T-helper 1 cell treated with Interleukin-12 subunit alpha and Interleukin-12 subunit beta and Interleukin-4 antibody, amounts not matched to agents 30 μg/mL and 1 μg/mL, for 36 hours (primary cell): ENCODE data around the gene RBL2.
A peak's percentile ranks its signal among the peaks of the same experiment; 100 is the strongest.

ENCODE experiments used
- H3K27ac Mint-ChIP-seq: one replicate; pipeline ENCODE4 v1.8.0; 2021; ENCODE audit warnings: mild to moderate bottlenecking, mixed read lengths
- H3K27me3 Mint-ChIP-seq: one replicate; pipeline ENCODE4 v1.8.0; 2021; ENCODE audit warnings: low read depth, mixed read lengths
- H3K36me3 Mint-ChIP-seq: one replicate; pipeline ENCODE4 v1.8.0; 2021; ENCODE audit warnings: low read depth, mixed read lengths
- H3K4me1 Mint-ChIP-seq: one replicate; pipeline ENCODE4 v1.8.0; 2021; ENCODE audit warnings: low read depth, mixed read lengths
- H3K4me3 Mint-ChIP-seq: one replicate; pipeline ENCODE4 v1.8.0; 2021; ENCODE audit warnings: mild to moderate bottlenecking, moderate library complexity, mixed read lengths
- H3K9me3 Mint-ChIP-seq: one replicate; pipeline ENCODE4 v1.8.0; 2021; ENCODE audit warnings: mixed read lengths

The RBL2 gene

DNA sequence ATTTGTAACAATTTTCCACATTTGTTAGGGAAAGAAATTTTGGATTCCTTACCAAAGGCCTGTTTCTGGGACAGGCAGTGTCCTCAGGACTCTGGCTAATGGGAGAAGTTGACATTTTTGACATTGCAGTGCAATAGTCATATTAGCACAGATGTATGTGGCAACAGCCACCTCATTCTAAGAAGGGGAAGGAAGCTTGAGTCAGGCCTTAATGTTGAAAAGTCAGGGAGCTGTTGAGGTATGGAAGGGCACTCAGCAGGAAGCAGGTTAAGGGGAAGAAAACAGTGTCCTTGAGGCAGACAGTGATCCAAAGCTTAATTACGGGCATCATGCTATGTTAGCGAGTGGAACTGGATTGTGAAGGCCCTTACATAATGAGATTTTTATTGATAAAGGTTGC, 47.9 kb downstream of the RBL2 start:
- H3K27ac Mint-ChIP-seq: peak overlapping the region; percentile 49
- no peaks in the 10 kb centered on the region for H3K27me3 Mint-ChIP-seq
- peaks cover 91% of the 10 kb centered on the region for H3K36me3 Mint-ChIP-seq
- peaks cover 46% of the 10 kb centered on the region for H3K9me3 Mint-ChIP-seq
- H3K4me1 Mint-ChIP-seq: peaks cover 22% of the 10 kb centered on the region
- no peak overlapping the region for H3K4me3 Mint-ChIP-seq

DNA sequence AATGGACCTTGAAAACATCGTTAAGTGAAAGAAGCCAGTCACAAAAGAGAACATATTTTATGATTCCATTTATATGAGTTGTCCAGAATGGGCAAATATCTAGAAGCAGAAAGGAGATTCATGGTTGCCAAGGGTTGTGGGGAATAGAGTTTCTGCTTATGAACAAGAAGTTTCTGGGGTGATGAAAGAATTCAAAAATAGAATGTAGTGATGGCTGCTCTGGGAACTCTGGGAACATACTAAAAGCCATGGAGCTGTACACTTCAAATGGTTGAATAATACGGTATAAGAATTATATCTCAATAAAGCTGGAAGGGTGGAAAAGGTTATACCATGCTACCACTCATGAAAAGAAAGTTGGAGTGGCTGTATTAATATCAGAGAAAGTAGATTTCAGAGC, 50.3 kb downstream of the RBL2 start:
- Mint-ChIP-seq H3K27me3 (no peaks in the 10 kb centered on the region), H3K4me1 (peaks cover 19% of the 10 kb centered on the region), H3K9me3 (peaks cover 39% of the 10 kb centered on the region), H3K4me3 (no peak overlapping the region), H3K27ac (no peak overlapping the region), H3K36me3 (peaks cover 87% of the 10 kb centered on the region)

DNA sequence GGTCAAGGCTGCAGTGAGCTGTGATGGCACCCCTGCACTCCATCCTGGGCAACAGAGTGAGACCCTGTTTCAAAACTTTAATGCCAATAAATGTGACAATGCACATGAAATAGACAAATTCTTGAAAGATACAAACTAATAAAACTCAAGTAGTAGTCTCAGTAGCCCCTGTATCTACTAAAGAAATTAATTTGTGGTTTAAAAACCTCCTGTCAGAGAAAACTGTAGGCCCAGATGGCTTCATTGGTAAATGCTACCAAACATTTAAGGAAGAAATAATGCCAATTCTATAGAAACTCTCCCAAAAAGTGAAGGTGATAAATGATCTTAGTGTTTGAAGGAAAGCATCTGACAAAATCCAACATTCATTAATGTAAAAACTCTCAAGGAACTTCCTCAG, 52.0 kb downstream of the RBL2 start:
- no peaks in the 10 kb centered on the region for H3K27me3 Mint-ChIP-seq
- H3K4me1 Mint-ChIP-seq: peaks cover 17% of the 10 kb centered on the region
- no peak overlapping the region for H3K27ac Mint-ChIP-seq
- H3K9me3 Mint-ChIP-seq: peaks cover 39% of the 10 kb centered on the region
- H3K36me3 Mint-ChIP-seq: peaks cover 87% of the 10 kb centered on the region
- no peak overlapping the region for H3K4me3 Mint-ChIP-seq

- H3K4me3 Mint-ChIP-seq: no peak overlapping the region
Measured at GRCh38 chr16:53489755-53490154, 55.5 kb downstream of the RBL2 start.

DNA sequence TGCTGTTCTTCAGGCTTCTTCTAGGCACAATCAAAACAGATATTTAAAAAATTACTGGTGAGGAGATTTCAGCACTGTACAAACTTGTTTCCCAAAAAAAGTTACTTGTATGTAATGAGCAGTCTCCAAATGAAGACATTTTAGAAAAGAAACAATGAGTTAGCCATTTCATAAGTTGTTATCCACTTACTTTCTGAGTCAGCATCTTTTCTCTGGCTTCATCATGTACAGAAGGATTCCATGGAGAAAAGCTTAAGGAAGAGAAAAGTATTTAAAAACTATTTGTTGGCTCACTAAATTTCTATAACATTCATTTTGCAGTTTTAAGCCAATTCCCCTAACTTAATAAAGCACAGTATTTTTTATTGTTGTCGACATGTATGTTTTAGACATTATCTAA, 58.2 kb downstream of the RBL2 start:
- Mint-ChIP-seq H3K4me1 (peaks cover 18% of the 10 kb centered on the region), H3K4me3 (no peak overlapping the region), H3K9me3 (no peaks in the 10 kb centered on the region), H3K36me3 (peaks cover 69% of the 10 kb centered on the region), H3K27me3 (no peaks in the 10 kb centered on the region), H3K27ac (no peak overlapping the region)

More at GRCh38 chr16:53489755-53490154, 55.5 kb downstream of the RBL2 start:
- Mint-ChIP-seq H3K36me3 (peaks cover 81% of the 10 kb centered on the region), H3K27ac (no peak overlapping the region), H3K9me3 (peaks cover 21% of the 10 kb centered on the region), H3K4me1 (peaks cover 9% of the 10 kb centered on the region), H3K27me3 (no peaks in the 10 kb centered on the region)

- Mint-ChIP-seq H3K4me1 (peaks cover 26% of the 10 kb centered on the region), H3K36me3 (peaks cover 69% of the 10 kb centered on the region), H3K27ac (no peak overlapping the region)
Measured at GRCh38 chr16:53494636-53495035, 60.4 kb downstream of the RBL2 start.

DNA sequence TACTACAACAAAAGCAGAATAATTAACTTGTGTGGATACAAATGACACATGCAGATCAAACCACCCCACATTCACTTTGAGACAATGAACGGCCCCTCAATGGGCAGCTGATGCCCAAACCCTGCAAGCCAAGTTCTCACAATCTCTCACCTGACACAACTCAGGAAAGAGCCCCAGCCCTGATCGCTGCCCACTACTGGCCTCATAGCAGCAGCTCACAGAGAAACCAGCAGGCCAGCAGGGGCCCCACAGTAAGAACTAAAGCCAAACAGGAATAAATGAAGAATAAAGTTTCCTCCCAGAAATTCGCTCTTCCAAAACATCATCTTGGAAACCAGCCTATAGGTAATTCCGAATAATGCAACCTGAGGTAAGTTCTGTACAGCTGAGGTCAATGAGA, 61.1 kb downstream of the RBL2 start:
- Mint-ChIP-seq H3K4me1 (peaks cover 28% of the 10 kb centered on the region), H3K9me3 (no peaks in the 10 kb centered on the region), H3K27me3 (no peaks in the 10 kb centered on the region), H3K4me3 (no peak overlapping the region), H3K27ac (no peak overlapping the region), H3K36me3 (peaks cover 67% of the 10 kb centered on the region)

More at GRCh38 chr16:53494636-53495035, 60.4 kb downstream of the RBL2 start:
- Mint-ChIP-seq H3K9me3 (no peaks in the 10 kb centered on the region), H3K4me3 (no peak overlapping the region), H3K27me3 (no peaks in the 10 kb centered on the region)

GRCh38 chr16:53498984-53499383, 64.7 kb downstream of the RBL2 start:
- Mint-ChIP-seq H3K9me3 (no peaks in the 10 kb centered on the region), H3K27me3 (no peaks in the 10 kb centered on the region), H3K36me3 (peaks cover 52% of the 10 kb centered on the region), H3K4me1 (peaks cover 39% of the 10 kb centered on the region), H3K4me3 (no peak overlapping the region), H3K27ac (no peak overlapping the region)

GRCh38 chr16:53501216-53501859, 67.1 kb downstream of the RBL2 start:
- Mint-ChIP-seq H3K9me3 (no peaks in the 10 kb centered on the region), H3K4me3 (peak overlapping the region; percentile 97), H3K27ac (no peak overlapping the region), H3K4me1 (peaks cover 43% of the 10 kb centered on the region), H3K36me3 (peaks cover 34% of the 10 kb centered on the region), H3K27me3 (no peaks in the 10 kb centered on the region)

DNA sequence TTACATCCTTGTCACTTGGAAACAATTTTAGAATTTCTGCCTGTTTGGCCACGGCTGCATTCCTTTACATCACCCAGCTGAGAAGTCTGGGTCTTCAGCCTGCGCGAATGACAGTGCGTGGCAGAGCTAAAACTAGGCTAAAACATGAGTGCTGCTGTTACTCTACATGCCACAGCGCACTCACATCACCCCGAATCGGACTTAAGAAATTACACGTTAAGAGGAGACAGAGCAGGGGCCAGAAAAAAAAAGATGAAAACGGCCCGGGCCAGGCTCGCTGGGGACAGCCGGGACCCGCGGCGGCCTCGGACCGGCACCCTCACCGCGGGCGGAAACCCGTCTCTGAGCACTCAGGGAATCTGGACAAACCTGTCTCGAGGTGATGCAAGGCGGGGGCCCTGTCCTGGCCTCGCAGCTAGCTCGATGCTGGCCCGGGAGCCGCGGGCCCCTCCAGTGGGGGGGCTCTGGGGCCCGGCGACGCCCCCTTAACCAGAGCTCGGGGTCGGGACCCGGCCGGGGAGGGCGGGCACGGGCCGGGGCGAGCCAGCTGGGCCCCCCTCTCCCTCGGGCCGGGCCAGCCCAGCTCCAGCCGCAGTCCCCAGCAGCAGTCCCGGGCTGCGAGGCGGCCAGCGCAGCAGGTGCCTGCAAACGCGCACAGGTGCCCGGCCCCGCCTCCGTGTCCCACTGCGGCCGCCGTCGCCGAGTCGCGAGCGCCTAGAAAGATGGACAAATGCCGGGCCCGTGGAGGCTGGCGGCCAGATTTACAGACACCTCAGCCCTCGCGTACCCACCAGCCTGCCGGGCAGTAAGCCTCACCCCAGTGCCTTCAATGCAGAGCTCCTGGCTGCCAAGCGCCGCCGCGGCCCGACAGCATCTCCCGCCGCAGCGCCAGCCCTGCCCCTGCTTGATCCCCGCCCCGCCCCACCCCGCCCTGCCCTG, 68.3 kb downstream of the RBL2 start, which contains the start of gene AKTIP:
Gene AKTIP (minus strand): TSS at position 879 of the 939 bp plus-strand sequence. CDS start 2,950 bp downstream, outside the sequence.
- Mint-ChIP-seq H3K9me3 (no peaks in the 10 kb centered on the region), H3K27ac (peak within 1 kb of the TSS; percentile 91), H3K27me3 (no peaks in the 10 kb centered on the region), H3K4me1 (peaks cover 46% of the 10 kb centered on the region), H3K4me3 (peak within 1 kb of the TSS; percentile 97), H3K36me3 (peaks cover 31% of the 10 kb centered on the region)

DNA sequence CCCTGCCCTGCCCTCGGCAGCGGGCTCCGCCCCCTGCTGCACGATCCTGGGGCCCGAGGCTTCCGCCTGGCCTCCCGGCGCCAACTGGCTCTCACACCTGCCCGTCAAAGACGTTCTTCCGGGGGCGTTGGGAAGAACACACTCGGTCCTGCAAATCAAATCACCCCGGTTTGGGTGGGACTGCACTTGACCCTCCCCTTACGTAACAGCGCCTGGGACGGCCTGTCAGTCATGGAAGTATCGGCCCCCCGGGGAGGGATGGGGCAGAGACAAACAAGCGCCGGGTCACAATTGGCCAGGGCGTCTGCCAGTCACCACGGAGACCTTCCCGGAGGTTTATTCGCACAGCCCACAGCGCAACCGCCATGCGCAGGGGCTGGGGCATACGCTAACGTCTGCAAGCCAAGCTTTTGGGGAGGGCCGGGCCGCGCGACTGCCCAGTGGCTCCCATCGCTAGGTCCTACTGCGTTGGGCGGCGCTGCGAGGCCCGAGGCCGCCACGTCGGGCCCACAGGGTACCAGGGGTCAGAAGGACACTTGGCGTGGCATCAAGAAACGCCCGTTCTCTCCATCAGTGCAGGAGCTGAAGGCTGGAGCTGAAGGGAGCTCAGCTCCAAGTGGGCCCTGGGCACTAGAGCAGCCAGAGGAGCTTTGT, 69.1 kb downstream of the RBL2 start:
- H3K36me3 Mint-ChIP-seq: peaks cover 25% of the 10 kb centered on the region
- H3K27ac Mint-ChIP-seq: peak overlapping the region; percentile 83
- H3K27me3 Mint-ChIP-seq: no peaks in the 10 kb centered on the region
- peaks cover 43% of the 10 kb centered on the region for H3K4me1 Mint-ChIP-seq
- H3K9me3 Mint-ChIP-seq: no peaks in the 10 kb centered on the region
- peak overlapping the region; percentile 95 for H3K4me3 Mint-ChIP-seq

DNA sequence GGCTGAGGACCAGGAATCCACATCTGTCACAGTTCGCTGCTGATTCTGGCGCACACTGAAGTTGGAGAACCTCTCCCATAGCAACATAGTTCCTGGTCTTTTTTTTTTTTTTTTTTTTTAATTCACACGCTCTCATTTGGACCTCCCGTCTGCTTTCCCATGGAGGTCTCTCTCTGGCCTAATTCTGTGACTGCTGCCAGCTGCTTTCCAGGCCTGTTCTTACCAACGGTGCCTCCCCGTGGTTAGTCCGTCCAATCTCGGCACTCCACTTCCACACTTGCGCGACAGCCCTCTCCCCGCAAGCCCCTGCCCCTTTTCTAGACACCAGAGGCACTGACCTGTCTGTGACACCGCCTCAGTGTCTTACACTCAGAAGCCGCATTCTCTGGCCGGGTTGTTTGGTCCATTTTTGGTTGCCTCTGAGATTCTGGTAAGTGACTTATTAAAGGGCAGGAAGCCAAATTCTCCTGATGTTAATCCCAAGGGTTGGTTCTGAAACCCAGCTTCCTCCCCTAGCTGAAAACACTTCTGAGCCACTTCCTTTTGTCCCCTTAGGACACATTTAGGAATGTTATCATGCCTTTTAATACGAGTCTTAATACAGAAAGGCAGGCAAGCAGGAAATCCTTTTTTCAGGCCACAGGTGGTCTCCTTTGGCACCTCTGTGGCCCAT, 69.9 kb downstream of the RBL2 start:
- Mint-ChIP-seq H3K4me1 (peaks cover 39% of the 10 kb centered on the region), H3K36me3 (peaks cover 19% of the 10 kb centered on the region), H3K9me3 (no peaks in the 10 kb centered on the region), H3K27ac (peak overlapping the region; percentile 77), H3K4me3 (peak overlapping the region; percentile 95), H3K27me3 (no peaks in the 10 kb centered on the region)

- Mint-ChIP-seq H3K4me3 (peak overlapping the region; percentile 95), H3K9me3 (no peaks in the 10 kb centered on the region), H3K27me3 (no peaks in the 10 kb centered on the region), H3K36me3 (peaks cover 18% of the 10 kb centered on the region), H3K4me1 (peaks cover 38% of the 10 kb centered on the region), H3K27ac (peak overlapping the region; percentile 77)
Measured at GRCh38 chr16:53504665-53505064, 70.4 kb downstream of the RBL2 start.

- no peaks in the 10 kb centered on the region for H3K9me3 Mint-ChIP-seq
- no peak overlapping the region for H3K4me3 Mint-ChIP-seq
- no peaks in the 10 kb centered on the region for H3K27me3 Mint-ChIP-seq
- H3K27ac Mint-ChIP-seq: no peak overlapping the region
- H3K36me3 Mint-ChIP-seq: peaks cover 10% of the 10 kb centered on the region
- H3K4me1 Mint-ChIP-seq: peaks cover 40% of the 10 kb centered on the region
Measured at GRCh38 chr16:53506254-53506653, 72.0 kb downstream of the RBL2 start.
